Astrocyte of the hippocampus (primary cell): ENCODE measurements around the gene GOSR1.
"Not testable (repeated sequence)": the region's sequence is repeated elsewhere in the genome, so short reads cannot be mapped to it uniquely, and the experiment has no call there.

Source experiments
- DNase-seq: peaks from one replicate; pipeline ENCODE4 v3.0.0; 2011; ENCODE audit warnings: low read depth, low spot score

The GOSR1 gene

GRCh38 chr17:30575648-30576325 is 98.6 kb downstream of the GOSR1 start:
- not testable (repeated sequence) for DNase-seq

GRCh38 chr17:30576326-30576861 is 99.2 kb downstream of the GOSR1 start:
- no peak for DNase-seq
